Coronary artery (tissue), 2 donors: ENCODE results near the gene SH3BGR.

Experiments used
- DNase-seq: peaks from one replicate; pipeline ENCODE4 v3.0.0-alpha.2; 2017; ENCODE audit warnings: low spot score
- H3K27ac ChIP-seq, 2 donors: fragments of 200-600 bp; sonication (generic); one replicate each; pipeline ENCODE4 v1.5.1; 2016 to 2019
- H3K4me3 ChIP-seq: fragments of 200-600 bp; sonication (generic); 2 replicates; pipeline ENCODE4 v1.5.1; 2016; ENCODE audit warnings: mild to moderate bottlenecking, moderate library complexity
- CTCF ChIP-seq: fragments of 200-600 bp; sonication (generic); IDR thresholded peaks from one replicate; pipeline ENCODE4 v1.5.1; 2019; ENCODE audit warnings: antibody characterized with exemption

Gene SH3BGR

GRCh38 chr21:39525129-39525528, 73.4 kb downstream of the SH3BGR start:
- DNase-seq: no peak
- Histone ChIP-seq H3K27ac (no peak overlapping the region), H3K4me3 (no peak overlapping the region)
- no peak for TF ChIP-seq CTCF

- DNase-seq: no peak
- TF ChIP-seq CTCF: no peak
These were observed 73.8 kb downstream of the SH3BGR start for GRCh38 chr21:39525601-39526000.

DNA sequence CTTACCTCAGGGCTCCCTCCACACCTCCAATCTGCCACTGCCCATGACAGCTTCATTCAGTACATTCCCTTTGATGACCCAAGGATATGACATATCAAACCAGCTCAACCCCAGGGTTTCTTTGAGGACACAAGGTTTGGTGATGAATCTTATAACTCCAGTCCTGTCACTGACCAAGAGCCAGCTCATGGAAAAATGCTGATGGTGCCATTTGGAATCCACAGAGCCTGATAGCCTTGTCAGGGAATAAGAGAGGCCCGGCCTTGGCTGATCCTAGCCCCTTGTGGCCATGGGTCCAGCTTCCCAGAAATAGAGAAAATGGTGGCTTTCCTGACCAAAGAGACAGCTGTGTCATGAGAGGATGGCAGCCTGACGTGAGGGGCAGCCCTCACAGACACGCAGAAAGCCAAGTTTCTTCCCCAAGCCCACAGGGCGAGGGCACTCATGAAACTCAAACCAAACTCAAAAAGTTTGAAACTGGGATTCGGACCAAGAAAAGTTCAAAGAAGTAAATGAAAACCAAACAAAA, 75.4 kb downstream of the SH3BGR start:
- no peak for TF ChIP-seq CTCF
- DNase-seq: no peak

More at GRCh38 chr21:39525601-39526000, 73.8 kb downstream of the SH3BGR start:
- no peak overlapping the region for H3K4me3 ChIP-seq
- H3K27ac ChIP-seq: no peak overlapping the region

DNA sequence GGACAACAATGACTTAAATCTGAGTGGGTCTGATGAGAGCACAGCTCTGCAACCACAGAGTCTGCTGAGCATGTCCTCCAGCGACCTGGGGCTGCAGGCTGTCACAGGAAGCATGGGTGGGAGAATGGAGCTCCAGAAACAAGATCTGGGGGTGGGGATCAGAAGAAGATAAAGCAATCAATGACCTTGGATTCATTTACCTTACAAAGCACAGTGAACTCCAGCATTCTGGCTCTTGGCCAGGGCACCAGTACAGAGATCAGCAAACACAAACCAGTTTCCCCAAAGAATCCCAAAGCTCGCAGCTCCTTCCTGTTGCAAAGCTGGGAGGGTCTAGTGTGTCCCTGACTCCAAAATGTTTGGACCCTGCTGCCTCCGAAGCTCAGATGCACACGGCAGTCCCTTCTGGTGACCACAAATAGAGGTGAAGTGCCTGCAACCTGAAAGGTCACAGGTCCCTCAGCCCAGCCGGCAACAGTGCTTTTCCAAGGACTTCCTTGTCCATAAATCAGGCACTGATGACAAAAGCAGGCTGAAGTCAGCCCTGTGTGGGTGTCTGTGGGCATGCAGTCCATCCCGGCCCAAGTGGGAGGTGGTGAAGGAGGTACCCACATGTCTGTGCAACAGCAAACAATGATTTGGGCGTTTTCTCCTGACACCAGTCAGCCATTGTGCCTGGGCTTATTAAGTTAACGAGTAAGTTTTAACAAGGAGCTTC, 76.1 kb downstream of the SH3BGR start:
- TF ChIP-seq CTCF: no peak
- Histone ChIP-seq H3K27ac (no peak overlapping the region), H3K4me3 (no peak overlapping the region)
- DNase-seq: no peak

More for the DNA sequence above, 75.4 kb downstream of the SH3BGR start:
- Histone ChIP-seq H3K4me3 (no peak overlapping the region), H3K27ac (no peak overlapping the region)

DNA sequence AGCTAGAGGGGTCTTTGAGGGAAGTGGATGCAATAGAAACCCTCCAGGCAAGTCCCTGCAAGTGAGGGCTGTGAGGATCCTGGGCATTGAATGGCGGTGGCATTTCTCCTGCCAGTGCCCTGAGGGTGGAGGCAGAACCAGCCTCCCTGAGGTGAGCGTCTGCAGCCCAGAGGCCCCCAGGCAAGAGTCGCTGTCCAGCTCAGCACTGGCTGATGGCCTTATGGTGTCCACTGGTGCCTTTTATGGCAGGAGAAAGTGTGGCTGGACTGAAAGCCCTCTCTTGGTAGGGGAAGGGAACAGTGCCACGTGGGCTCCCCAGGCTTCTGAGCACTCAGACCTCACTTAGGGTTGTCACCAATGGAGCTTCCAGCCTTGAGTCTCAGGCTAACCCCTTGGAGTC, 77.3 kb downstream of the SH3BGR start:
- TF ChIP-seq CTCF: no peak
- Histone ChIP-seq H3K4me3 (no peak overlapping the region), H3K27ac (no peak overlapping the region)
- no peak for DNase-seq

GRCh38 chr21:39531064-39531463, 79.3 kb downstream of the SH3BGR start:
- no peak for TF ChIP-seq CTCF
- H3K27ac ChIP-seq: no peak overlapping the region
- DNase-seq: no peak
- H3K4me3 ChIP-seq: no peak overlapping the region

- no peak for TF ChIP-seq CTCF
- no peak overlapping the region for H3K27ac ChIP-seq
- no peak overlapping the region for H3K4me3 ChIP-seq
- DNase-seq: no peak
These were observed 80.1 kb downstream of the SH3BGR start for GRCh38 chr21:39531840-39532239.
